Epithelial cell of proximal tubule (primary cell): ENCODE data around the gene CASP4. TPM values are rescaled to one million over a fixed set of nuclear protein-coding genes. Genes with fewer than 3 reads are reported as not detected.

ENCODE experiments used
- DNase-seq: peaks from one replicate; pipeline ENCODE4 v3.0.0-alpha.2; 2011; ENCODE audit warnings: low read depth
- H3K4me3 ChIP-seq: 2 replicates; pipeline ENCODE4 v1.5.1; 2011; ENCODE audit warnings: low read depth, mild to moderate bottlenecking, low read length
- total RNA-seq: library from RNA; depleted of rRNA; stranded (reverse); fragments of >200 nt; gene quantifications from 2 replicates; pipeline ENCODE4 v1.2.3, GENCODE V29; 2015
- TF ChIP-seq, protein P1 (sequence below): conservative IDR thresholded peaks from 2 replicates; pipeline ENCODE4 v1.5.1; 2012; ENCODE audit warnings: low read depth, mild to moderate bottlenecking, low read length

CASP4 gene
- total RNA-seq, 1 donor from 2014 or later, result 27.6 TPM

DNA sequence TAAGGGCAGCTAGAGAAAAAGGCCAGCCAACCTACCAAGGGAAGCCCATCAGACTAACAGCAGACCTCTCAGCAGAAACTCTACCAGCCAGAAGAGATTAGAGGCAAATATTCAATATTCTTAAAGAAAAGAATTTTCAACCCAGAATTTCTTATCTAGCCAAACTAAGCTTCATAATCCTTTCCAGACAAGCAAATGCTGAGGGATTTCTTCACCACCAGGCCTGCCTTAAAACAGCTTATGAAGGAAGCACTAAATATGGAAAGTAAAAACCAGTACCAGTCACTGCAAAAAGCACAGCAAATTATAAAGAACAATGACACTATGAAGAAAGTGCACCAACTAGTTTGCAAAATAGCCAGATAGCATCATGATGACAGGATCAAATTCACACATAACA lies 39.6 kb downstream of the CASP4 start:
- no peak overlapping the region for H3K4me3 ChIP-seq
- TF ChIP-seq, protein P1, sequence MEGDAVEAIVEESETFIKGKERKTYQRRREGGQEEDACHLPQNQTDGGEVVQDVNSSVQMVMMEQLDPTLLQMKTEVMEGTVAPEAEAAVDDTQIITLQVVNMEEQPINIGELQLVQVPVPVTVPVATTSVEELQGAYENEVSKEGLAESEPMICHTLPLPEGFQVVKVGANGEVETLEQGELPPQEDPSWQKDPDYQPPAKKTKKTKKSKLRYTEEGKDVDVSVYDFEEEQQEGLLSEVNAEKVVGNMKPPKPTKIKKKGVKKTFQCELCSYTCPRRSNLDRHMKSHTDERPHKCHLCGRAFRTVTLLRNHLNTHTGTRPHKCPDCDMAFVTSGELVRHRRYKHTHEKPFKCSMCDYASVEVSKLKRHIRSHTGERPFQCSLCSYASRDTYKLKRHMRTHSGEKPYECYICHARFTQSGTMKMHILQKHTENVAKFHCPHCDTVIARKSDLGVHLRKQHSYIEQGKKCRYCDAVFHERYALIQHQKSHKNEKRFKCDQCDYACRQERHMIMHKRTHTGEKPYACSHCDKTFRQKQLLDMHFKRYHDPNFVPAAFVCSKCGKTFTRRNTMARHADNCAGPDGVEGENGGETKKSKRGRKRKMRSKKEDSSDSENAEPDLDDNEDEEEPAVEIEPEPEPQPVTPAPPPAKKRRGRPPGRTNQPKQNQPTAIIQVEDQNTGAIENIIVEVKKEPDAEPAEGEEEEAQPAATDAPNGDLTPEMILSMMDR, result no peak
- no peak for DNase-seq

DNA sequence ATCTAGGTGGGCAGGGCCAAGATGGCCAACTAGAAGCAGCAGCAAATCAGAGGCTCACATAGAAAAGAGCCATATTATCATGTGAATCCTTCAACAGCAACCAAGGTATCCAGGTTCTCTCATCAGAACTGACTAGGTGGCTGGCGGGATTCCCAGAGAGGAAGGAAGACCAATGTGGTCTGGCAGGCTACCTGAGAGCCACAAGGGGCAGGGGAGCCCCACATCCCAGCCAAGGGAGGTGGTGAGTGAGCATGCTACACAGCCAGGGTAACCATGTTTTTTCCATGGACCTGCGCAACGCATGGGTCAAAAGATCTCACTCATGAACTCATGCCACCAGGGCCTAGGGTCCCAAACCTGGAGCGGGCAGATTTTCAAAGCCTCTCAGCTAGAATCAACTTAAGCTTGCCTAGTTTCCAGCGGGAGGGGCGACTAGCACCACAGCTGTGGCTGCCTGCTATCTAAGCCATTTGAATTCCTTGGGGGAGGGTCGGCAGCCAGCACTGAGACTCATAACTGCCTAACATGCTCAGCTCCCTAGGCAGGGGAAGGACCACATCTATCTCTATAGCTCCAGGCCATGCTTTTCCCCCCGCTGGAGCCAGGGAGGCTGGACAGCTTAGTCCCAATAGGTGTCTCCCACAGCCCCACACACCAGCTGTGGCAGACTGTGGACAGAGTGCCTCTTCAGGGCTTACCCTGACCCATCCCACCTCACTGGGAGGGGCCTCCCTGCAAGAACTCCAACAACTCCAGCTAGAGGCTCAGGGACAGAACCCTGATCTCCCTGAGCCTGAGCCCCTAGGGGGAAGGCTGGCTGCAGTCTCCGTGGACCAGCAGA lies 41.4 kb downstream of the CASP4 start:
- no peak for DNase-seq
- TF ChIP-seq, protein P1, result no peak
- no peak overlapping the region for H3K4me3 ChIP-seq

DNA sequence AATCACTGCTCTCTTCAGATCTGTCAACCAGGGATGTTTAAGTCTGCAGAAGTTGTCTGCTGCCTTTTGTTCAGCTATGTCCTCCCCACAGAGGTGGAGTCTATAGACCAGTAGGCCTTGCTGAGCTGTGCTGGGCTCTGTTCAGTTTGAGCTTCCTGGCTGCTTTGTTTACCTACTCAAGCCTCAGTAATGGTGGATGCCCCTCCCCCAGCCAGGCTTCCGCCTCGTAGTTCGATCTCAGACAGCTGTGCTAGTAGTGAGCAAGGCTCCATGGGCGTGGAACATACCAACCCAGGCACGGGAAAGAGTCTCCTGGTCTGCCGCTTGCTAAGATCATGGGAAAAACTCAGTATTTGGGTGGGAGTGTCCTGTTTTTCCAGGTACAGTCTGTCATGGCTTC lies 42.5 kb downstream of the CASP4 start:
- no peak overlapping the region for H3K4me3 ChIP-seq
- TF ChIP-seq, protein P1, result no peak
- DNase-seq, result no peak

DNA sequence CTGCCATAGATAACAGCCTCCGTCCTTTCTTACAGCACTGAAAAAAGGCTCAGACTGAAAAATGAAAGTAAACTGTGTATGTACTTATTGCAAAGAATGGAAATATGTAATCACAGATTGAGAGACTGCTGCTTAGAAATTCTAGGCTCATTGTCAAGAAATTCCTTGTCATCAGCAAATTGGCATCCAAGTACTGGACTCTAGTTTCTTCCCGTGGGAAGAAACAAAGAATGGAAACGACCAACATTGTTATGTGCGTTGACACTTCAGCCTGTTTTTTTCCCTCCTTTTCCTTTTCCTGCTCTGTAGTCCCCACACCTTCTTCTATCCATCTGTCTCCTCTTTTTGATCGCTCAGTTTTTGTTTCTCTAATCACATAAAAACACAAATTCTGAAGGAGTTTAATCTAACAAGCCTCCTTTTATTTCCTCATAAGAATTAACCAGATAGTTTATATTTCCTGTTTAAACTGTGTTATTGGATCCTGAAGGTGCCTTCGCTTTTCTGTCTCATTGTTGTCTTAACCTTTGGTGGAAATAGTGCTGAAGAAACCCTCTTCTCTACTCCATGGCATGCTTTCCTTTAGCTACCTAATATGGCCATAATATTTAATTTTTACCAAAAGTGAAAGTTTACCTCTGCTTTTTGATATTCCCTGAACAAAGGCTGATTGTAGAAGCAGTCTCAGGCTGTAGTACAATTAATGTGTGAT lies 50.1 kb downstream of the CASP4 start:
- no peak overlapping the region for H3K4me3 ChIP-seq
- TF ChIP-seq, protein P1, result no peak
- DNase-seq, result no peak

DNA sequence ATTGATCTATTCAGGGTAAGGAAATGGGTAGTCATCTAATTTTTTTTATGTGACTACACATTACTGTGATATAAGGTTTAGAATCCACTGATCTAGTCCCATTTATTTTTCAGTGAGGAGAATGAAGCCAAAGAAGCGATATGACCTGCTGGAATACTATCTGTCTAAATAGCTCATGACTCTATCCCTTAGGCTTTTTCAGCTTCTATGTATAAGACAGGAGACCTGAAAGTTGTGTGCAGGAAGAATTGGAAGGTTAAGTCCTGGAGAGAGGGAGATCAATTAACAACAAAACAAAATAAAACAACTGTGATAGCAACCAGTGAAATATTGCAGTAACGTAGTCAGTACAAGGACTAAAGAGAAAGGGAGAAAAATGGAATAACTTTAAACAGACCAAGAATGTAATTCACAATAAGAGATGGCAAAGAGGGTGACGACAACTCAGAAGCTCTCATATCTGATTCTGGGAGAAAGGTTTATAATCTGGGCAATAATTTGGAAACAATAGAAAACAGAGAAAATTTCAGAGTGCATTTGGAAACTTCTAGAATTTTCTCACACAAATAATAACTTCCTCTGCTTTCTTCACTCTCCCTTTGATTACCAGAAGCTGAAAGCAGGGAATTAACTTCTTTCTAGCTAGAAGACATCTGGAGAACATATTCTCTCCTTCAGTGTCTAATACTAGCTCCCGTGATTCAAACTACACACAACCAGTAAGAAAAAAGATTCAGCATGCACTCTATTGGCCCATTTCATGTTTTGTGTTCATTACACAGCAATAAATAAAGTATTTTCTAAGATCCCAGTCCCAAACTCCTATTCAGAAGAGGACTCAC lies 50.9 kb downstream of the CASP4 start:
- DNase-seq, result no peak
- TF ChIP-seq, protein P1, result no peak
- H3K4me3 ChIP-seq, result no peak overlapping the region

DNA sequence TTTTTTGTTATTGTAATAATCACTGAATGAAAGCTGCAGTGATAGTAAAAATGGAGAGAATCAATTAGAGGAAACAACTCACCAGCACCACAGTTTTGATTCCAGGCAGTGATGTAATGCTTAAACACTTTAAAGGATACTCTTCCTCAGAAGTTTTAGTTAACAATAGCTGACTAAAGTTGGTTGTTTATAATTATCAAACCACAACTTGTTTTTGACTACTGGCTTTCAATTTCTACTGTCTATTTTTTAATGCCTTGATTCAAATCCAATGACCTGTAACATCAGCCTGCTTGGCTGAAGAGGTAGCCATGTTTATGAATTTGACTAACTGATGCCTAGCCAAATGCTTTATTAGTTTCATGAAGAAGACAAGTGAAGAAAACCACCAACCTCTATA lies 51.9 kb downstream of the CASP4 start:
- no peak for DNase-seq
- TF ChIP-seq, protein P1, result no peak
- no peak overlapping the region for H3K4me3 ChIP-seq
